Neural progenitor cell (in vitro differentiated cells): ENCODE results near the gene KLK14. TPM values are rescaled to one million over a fixed set of nuclear protein-coding genes. Genes with fewer than 3 reads are reported as not detected.

Experiments used
- DNase-seq: peaks from one replicate; pipeline ENCODE4 v3.0.0-alpha.2; 2016; ENCODE audit warnings: low spot score
- H2AFZ ChIP-seq: fragments of 200-600 bp; sonication (generic); replicated peaks from 2 replicates; pipeline ENCODE4 v1.6.1; 2016; ENCODE audit warnings: antibody characterized with exemption
- H3F3A ChIP-seq: fragments of 200-600 bp; sonication (generic); 2 replicates; pipeline ENCODE4 v1.6.1; 2016; ENCODE audit warnings: antibody characterized with exemption, low read depth
- H3K27ac ChIP-seq: fragments of 200-600 bp; sonication (generic); 2 replicates; pipeline ENCODE4 v1.5.1; 2016; ENCODE audit warnings: mild to moderate bottlenecking
- H3K27me3 ChIP-seq: fragments of 200-600 bp; sonication (generic); 2 replicates; pipeline ENCODE4 v1.6.1; 2016; ENCODE audit warnings: mild to moderate bottlenecking, moderate library complexity
- H3K36me3 ChIP-seq: fragments of 200-600 bp; sonication (generic); 2 replicates; pipeline ENCODE4 v1.5.1; 2016
- H3K4me1 ChIP-seq: fragments of 200-600 bp; sonication (generic); 2 replicates; pipeline ENCODE4 v1.6.1; 2016; ENCODE audit warnings: mixed run types
- H3K4me2 ChIP-seq: fragments of 200-600 bp; sonication (generic); 2 replicates; pipeline ENCODE4 v1.6.1; 2016
- H3K4me3 ChIP-seq: fragments of 200-600 bp; sonication (generic); 2 replicates; pipeline ENCODE4 v1.5.1; 2016
- H3K79me2 ChIP-seq: fragments of 200-600 bp; sonication (generic); 2 replicates; pipeline ENCODE4 v1.6.1; 2016; ENCODE audit warnings: low read depth
- H3K9ac ChIP-seq: fragments of 200-600 bp; sonication (generic); 2 replicates; pipeline ENCODE4 v1.6.1; 2016
- H3K9me3 ChIP-seq: fragments of 200-600 bp; sonication (generic); 2 replicates; pipeline ENCODE4 v1.5.1; 2016; ENCODE audit warnings: low read depth
- H4K20me1 ChIP-seq: fragments of 200-600 bp; sonication (generic); 2 replicates; pipeline ENCODE4 v1.6.1; 2016; ENCODE audit warnings: low read depth
- H3K27ac Mint-ChIP-seq: 3 replicates; pipeline ENCODE4 v1.8.0; 2021; ENCODE audit warnings: mixed read lengths
- H3K27me3 Mint-ChIP-seq: 2 replicates; pipeline ENCODE4 v1.8.0; 2022; ENCODE audit warnings: low read depth, mild to moderate bottlenecking, inconsistent platforms, moderate library complexity, mixed read lengths; ENCODE audit not compliant: insufficient read depth
- H3K36me3 Mint-ChIP-seq: 3 replicates; pipeline ENCODE4 v1.8.0; 2021; ENCODE audit warnings: mixed read lengths
- H3K4me1 Mint-ChIP-seq: 3 replicates; pipeline ENCODE4 v1.8.0; 2021; ENCODE audit warnings: mixed read lengths
- H3K4me3 Mint-ChIP-seq: 3 replicates; pipeline ENCODE4 v1.8.0; 2021; ENCODE audit warnings: mild to moderate bottlenecking, moderate library complexity, mixed read lengths
- H3K9me3 Mint-ChIP-seq: 3 replicates; pipeline ENCODE4 v1.8.0; 2020; ENCODE audit warnings: mixed read lengths
- EZH2 ChIP-seq: fragments of 200-600 bp; sonication (generic); IDR thresholded peaks from 2 replicates; pipeline ENCODE4 v1.6.1; 2017; ENCODE audit warnings: antibody characterized with exemption, mild to moderate bottlenecking, moderate library complexity
- EZH2phosphoT487 ChIP-seq: fragments of 200-600 bp; sonication (generic); IDR thresholded peaks from 2 replicates; pipeline ENCODE4 v1.6.1; 2017; ENCODE audit warnings: antibody characterized with exemption
- total RNA-seq: library from RNA; depleted of rRNA; stranded (reverse); fragments of >200 nt; gene quantifications from 2 replicates; pipeline ENCODE4 v1.2.3, GENCODE V29; 2015; ENCODE audit warnings: low replicate concordance
- TF ChIP-seq, protein P1 (sequence below): fragments of 200-600 bp; sonication (generic); IDR thresholded peaks from 2 replicates; pipeline ENCODE4 v1.5.1; 2017; ENCODE audit warnings: antibody characterized with exemption, mild to moderate bottlenecking

KLK14 gene
- total RNA-seq, 1 donor from 2014 or later, result not detected

DNA sequence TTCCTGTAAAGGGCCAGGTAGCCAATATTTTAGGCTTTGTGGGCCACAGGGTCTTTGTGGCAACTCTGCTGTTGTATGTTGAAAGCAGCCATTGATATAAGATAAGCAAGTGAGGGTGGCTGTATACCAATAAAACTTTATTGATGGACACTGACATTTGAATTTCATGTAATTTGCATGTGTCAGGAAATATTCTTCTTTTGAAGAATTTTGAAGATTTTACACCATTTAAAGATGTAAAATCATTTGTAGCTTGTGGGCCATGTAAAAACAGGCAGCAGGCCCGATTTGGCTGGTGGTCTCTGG lies 27.9 kb upstream of the KLK14 start:
- Histone ChIP-seq H3K4me3 (no peak overlapping the region), H3F3A (no peaks in the 10 kb centered on the region), H3K27ac (no peak overlapping the region), H3K9me3 (no peaks in the 10 kb centered on the region), H3K79me2 (peaks cover 10% of the 10 kb centered on the region), H2AFZ (no peak overlapping the region), H4K20me1 (peaks cover 7% of the 10 kb centered on the region), H3K4me1 (peaks cover 4% of the 10 kb centered on the region), H3K36me3 (no peaks in the 10 kb centered on the region), H3K27me3 (peaks cover 61% of the 10 kb centered on the region), H3K4me2 (no peak overlapping the region), H3K9ac (no peak overlapping the region)
- Mint-ChIP-seq H3K4me3 (no peak overlapping the region), H3K9me3 (no peaks in the 10 kb centered on the region), H3K27ac (no peak overlapping the region), H3K4me1 (peaks cover 13% of the 10 kb centered on the region), H3K27me3 (peaks cover 7% of the 10 kb centered on the region), H3K36me3 (no peaks in the 10 kb centered on the region)
- TF ChIP-seq EZH2 (no peak), EZH2phosphoT487 (no peak)
- TF ChIP-seq, protein P1, sequence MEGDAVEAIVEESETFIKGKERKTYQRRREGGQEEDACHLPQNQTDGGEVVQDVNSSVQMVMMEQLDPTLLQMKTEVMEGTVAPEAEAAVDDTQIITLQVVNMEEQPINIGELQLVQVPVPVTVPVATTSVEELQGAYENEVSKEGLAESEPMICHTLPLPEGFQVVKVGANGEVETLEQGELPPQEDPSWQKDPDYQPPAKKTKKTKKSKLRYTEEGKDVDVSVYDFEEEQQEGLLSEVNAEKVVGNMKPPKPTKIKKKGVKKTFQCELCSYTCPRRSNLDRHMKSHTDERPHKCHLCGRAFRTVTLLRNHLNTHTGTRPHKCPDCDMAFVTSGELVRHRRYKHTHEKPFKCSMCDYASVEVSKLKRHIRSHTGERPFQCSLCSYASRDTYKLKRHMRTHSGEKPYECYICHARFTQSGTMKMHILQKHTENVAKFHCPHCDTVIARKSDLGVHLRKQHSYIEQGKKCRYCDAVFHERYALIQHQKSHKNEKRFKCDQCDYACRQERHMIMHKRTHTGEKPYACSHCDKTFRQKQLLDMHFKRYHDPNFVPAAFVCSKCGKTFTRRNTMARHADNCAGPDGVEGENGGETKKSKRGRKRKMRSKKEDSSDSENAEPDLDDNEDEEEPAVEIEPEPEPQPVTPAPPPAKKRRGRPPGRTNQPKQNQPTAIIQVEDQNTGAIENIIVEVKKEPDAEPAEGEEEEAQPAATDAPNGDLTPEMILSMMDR, result no peak
- DNase-seq, result no peak

DNA sequence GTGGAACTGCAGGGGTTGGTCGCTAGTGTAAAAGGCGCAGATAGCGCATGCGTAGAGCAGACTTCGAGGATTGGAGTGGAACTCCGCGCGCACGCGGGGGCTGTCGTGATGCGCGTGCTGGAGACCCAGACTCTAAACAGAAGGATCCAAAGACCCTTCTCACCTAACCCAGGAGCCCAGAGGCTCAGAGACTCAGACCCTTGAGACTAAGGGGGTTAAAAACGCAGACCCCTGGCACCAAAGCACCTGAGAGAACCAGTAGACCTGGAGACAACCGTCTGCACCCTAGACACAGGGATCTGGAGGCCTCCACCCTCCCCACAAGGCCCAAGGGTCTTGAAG lies 26.1 kb upstream of the KLK14 start:
- Histone ChIP-seq H3K27ac (no peak overlapping the region), H3F3A (no peaks in the 10 kb centered on the region), H3K27me3 (peaks cover 48% of the 10 kb centered on the region), H3K9ac (no peak overlapping the region), H3K79me2 (peaks cover 10% of the 10 kb centered on the region), H4K20me1 (peaks cover 7% of the 10 kb centered on the region), H2AFZ (peak overlapping the region; percentile 71), H3K4me3 (peak overlapping the region; percentile 77), H3K9me3 (no peaks in the 10 kb centered on the region), H3K36me3 (no peaks in the 10 kb centered on the region), H3K4me1 (peaks cover 4% of the 10 kb centered on the region), H3K4me2 (peak overlapping the region; percentile 73)
- Mint-ChIP-seq H3K4me1 (peaks cover 13% of the 10 kb centered on the region), H3K9me3 (no peaks in the 10 kb centered on the region), H3K4me3 (peak overlapping the region; percentile 97), H3K36me3 (no peaks in the 10 kb centered on the region), H3K27ac (peak overlapping the region; percentile 26), H3K27me3 (peaks cover 6% of the 10 kb centered on the region)
- no peak for DNase-seq
- TF ChIP-seq EZH2phosphoT487, result no peak
- TF ChIP-seq, protein P1, result no peak
- no peak for TF ChIP-seq EZH2

DNA sequence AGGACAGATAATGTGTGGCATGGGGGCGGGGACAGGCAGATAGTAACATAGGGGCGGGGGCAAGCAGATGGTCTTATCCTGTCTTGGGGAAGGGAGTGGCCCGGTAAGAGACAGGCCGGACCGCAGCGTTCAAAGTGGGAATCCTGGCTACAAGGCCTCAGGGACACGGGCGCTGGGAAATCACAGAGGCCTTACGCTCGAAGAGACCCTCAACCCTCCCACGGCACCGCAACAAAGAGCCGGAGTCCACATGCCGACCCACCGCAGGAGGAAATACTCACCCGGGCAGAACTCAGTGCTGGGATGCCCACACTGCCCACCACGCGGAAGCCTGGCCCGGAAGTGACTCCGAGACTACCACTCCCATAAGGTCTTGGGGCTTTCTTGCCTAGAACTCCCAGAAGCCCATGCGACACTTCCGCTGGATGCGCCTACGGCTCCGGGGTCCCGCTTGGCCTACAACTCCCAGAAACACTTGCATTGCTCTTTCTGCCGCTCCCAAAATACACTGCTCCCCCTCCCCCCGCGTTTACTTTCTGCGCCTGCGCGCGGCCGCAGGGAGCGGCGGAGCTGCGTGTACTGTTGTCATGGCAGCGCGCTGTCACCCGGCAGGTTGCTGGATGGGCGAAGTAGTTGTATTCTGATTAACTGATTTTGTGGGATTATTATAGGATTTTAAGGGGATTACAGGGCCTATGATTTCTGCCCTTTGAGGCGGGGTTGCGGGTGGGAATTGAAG lies 25.5 kb upstream of the KLK14 start, which contains the start of gene CTU1:
TSS of gene CTU1 (minus strand) at position 344 of the 739 bp plus-strand sequence. CDS start 3,840 bp downstream, outside the sequence.
- Mint-ChIP-seq H3K4me1 (peaks cover 13% of the 10 kb centered on the region), H3K36me3 (no peaks in the 10 kb centered on the region), H3K4me3 (peak within 1 kb of the TSS; percentile 97), H3K27ac (peak within 1 kb of the TSS; percentile 30), H3K9me3 (no peaks in the 10 kb centered on the region), H3K27me3 (peaks cover 6% of the 10 kb centered on the region)
- TF ChIP-seq, protein P1, result no peak
- H3K4me2 ChIP-seq, result peak within 1 kb of the TSS; percentile 88
- H3K36me3 ChIP-seq, result no peaks in the 10 kb centered on the region
- H4K20me1 ChIP-seq, result peaks cover 7% of the 10 kb centered on the region
- H3K79me2 ChIP-seq, result peaks cover 10% of the 10 kb centered on the region
- no peaks in the 10 kb centered on the region for H3F3A ChIP-seq
- H3K27ac ChIP-seq, result no peak within 1 kb of the TSS
- peak within 1 kb of the TSS; percentile 77 for H3K4me3 ChIP-seq
- H3K27me3 ChIP-seq, result peaks cover 43% of the 10 kb centered on the region
- peak within 1 kb of the TSS; percentile 74 for H2AFZ ChIP-seq
- H3K9ac ChIP-seq, result peak within 1 kb of the TSS; percentile 46
- DNase-seq, result peak; percentile 99
- peaks cover 4% of the 10 kb centered on the region for H3K4me1 ChIP-seq
- H3K9me3 ChIP-seq, result no peaks in the 10 kb centered on the region
